IPS DF 4.7 (cell line): ENCODE measurements around the gene PHACTR1.
"Not testable (repeated sequence)": the region's sequence is repeated elsewhere in the genome, so short reads cannot be mapped to it uniquely, and the experiment has no call there.

Source experiments
- DNase-seq: peaks from one replicate; pipeline ENCODE4 v3.0.0-alpha.2; 2013; ENCODE audit warnings: low spot score; ENCODE audit errors: extremely low read depth

Gene PHACTR1

GRCh38 chr6:13147782-13148181, 431.2 kb downstream of the PHACTR1 start:
- DNase-seq: no peak

- peak; percentile 14 for DNase-seq
Measured at GRCh38 chr6:13152764-13153163, 436.2 kb downstream of the PHACTR1 start.

GRCh38 chr6:13156381-13156780, 439.8 kb downstream of the PHACTR1 start:
- DNase-seq: no peak

GRCh38 chr6:13157293-13157692, 440.7 kb downstream of the PHACTR1 start:
- DNase-seq: no peak

GRCh38 chr6:13159300-13159699, 442.7 kb downstream of the PHACTR1 start:
- no peak for DNase-seq

- DNase-seq: not testable (repeated sequence)
Measured at GRCh38 chr6:13159822-13160221, 443.3 kb downstream of the PHACTR1 start.

DNA sequence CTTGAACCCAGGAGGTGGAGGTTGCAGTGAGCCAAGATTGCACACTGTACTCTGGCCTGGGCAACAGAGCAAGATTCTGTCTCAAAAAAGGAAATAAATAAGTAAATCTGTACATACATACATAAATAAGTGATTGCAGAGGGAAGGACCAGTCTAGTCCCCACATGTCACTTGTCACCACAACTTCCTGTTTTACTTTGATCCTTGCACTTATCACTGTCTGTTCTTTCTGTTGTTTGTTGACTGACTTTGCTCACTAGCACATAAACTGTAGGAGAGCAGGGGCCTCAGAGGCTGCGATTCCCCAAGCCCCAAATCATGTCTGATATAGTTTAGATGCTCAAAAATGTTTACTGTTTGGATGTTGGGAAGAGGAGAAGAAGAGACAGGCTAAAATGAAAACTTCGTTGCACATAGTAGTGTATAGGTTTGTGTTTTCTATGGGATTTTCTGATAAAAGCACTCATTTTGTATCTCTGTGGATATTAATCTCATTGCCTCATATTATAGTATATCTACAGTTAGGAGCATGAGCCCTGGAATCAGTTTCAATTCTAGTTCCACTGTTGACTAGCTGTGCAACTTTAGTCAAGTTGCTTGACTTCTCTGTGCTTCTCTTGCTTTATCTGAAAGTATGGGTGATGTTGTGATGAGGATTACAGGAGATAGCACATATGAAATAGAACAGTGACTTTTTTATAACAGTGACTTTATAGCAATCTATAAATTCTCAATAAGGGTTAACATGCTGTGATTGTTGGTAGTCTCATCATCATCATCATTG, 446.8 kb downstream of the PHACTR1 start:
- no peak for DNase-seq

DNA sequence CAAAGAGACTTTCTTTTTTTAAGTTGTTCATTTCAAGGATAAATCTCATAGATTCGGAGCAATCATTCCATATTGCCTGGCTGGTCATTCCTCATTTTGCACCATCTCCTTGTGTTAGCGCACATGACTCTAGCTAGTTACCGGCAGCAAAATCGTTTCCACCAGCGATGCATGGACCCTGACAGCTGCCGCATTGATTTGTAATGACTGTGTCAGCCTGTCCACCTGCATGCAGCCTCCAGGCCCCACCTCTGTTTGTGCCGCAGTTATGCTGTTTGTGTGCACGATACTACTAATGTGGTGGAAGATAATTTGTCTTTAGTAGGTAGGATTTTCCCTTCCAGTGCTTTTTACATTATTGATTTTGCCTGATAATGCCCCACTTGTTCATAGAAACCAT, 447.7 kb downstream of the PHACTR1 start:
- no peak for DNase-seq

GRCh38 chr6:13165502-13166172, 449.1 kb downstream of the PHACTR1 start:
- no peak for DNase-seq

DNA sequence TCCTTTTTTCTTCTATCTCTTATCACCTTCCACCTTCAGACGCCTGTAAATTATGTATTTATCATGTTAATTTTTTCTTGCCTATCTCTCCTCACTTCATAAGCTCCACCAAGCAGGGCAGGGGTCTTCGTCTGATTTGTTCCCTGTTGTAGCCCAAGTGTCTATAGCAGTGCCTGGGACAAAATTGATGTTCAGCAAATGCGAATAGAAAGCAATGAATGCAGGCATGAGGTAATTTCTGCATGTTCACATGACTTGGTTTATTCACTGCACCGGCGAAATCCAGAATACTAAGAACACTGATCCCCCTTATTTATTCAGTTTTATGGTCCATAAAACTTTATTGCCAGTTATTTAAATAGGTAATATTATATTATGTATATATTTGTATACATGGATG, 449.7 kb downstream of the PHACTR1 start:
- no peak for DNase-seq

DNA sequence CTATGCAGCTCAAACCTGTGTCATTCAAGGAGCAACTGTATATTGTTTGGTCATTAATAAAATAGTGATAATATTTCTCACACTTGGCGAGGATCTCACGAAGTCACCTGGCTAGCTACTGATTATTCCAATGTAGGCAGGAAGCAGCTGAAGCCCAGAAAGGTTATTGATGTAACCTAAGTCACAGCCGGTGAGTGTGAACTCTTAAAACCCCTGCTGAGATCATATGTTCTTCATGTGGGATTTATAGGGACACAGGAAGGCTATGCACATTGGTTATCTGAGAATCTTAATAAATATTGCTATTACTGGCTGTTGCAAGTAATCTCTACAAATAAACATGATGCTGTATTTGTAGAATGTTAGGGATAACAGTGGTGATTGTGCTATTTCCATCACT, 450.3 kb downstream of the PHACTR1 start:
- no peak for DNase-seq

GRCh38 chr6:13172291-13172690, 455.7 kb downstream of the PHACTR1 start:
- no peak for DNase-seq

DNA sequence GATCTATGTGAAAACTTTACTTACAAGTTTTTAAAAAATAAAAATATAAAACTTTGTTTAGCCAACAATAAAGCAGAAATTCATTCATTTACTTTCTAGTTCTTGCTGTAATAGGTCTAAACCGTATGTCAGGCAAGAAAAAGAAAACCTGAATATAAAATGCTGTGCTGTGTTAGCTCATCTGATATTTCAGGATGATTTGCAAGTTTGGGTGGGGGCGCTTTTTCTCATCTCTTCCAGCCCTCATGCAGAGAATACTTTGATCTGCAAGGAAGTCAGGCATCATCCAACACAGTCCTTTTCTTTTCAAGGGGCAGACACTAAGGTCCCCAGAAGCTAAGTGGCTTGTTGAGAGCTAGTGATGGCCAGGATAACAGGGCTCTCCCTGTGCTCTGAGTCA, 458.5 kb downstream of the PHACTR1 start:
- DNase-seq: no peak

DNA sequence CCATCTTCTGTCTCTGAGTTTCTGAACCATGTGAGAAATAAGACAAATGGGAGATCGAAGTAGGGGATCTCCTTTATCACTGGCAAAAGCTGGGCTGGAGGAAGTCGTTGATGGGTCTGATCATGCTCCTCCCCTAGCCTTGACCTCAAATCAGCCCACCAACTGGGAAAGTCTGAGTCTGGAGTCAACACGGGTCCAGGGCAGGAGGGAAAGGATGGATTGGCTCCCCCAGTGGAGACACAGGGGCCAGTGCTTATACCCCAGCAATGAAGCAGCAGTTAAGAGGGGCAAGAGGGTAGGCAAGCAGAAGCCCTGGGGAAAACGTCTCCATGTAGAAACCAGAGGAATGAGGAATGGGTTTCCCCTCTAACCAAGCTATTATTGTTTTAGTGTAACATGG, 459.2 kb downstream of the PHACTR1 start:
- DNase-seq: peak; percentile 28

DNA sequence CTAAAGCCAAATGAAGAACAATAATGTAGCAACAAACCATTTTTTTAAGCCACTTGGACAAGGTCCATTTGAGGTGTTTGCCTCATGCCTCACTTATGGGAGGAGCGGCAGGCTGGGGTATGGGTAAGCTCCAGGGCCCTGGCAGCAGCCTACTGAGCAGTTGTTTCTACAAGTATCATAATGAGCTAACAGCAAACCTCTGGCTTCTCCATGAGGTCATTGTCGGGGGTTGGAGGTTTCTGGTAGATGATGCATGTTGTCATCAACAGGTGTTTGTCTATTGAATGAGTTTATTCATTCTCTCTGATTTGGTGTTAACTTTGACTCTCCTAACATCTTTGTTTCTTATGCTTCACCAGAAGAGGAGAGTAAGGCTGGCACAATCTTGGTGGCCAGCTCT, 461.1 kb downstream of the PHACTR1 start:
- no peak for DNase-seq

- no peak for DNase-seq
Measured at GRCh38 chr6:13178107-13178506, 461.5 kb downstream of the PHACTR1 start.

DNA sequence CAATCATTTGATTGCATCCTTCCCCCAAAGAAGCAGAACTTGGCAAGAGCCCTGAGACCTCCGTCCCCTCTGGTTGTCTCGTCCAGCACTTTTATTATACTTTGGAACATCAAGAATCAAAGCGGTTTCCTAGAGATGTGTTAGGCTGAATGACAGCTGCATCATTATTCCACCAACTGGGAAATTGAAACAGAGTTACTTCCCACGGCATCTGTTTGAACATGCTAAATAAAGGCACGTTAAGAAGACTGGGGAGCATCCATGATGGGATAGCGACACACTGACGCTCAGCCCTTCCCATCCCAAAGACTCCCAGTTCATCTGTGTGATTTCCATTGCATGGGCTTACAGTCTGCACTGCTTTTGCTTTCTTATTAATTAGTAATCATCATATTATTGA, 464.0 kb downstream of the PHACTR1 start:
- no peak for DNase-seq

DNA sequence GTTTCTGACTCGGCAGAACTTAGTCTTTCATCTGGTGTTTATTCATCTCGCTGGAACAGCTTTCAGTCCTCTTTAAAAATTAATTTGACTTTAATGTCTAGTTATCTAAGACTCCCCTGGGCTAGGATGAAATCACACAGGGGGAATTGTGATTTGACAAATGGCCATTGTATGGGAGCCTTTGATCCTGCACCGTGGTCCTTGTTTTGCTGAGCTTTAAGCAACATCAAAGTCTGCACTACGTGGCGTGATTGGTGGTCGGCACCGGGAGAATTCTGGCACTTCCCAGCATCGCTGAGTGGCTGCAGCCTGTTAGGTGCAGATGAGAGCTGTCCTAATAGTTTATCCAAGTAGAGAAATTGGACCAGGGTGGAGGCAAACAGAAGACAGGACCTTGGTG, 464.8 kb downstream of the PHACTR1 start:
- no peak for DNase-seq

- no peak for DNase-seq
Measured at GRCh38 chr6:13183415-13184088, 467.0 kb downstream of the PHACTR1 start.

- DNase-seq: no peak
Measured at GRCh38 chr6:13184089-13184468, 467.5 kb downstream of the PHACTR1 start.

- DNase-seq: no peak
Measured at GRCh38 chr6:13184547-13184946, 468.0 kb downstream of the PHACTR1 start.

DNA sequence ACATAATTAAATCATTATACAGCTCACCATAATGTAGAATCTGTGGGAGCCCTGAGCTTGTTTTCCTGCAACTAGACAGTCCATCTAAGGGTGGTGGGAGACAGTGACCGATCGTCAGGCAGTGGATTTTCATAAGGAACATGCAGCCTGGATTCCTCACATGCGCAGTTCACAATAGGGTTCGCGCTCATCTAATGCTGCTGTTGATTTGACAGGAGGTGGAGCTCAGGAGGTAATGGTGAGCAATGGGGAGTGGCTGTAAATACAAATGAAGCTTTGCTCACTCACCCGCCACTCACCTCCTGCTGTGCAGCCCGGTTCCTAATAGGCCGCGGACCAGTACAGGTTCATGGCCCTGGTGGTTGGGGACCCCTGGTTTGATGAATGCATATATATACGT, 470.3 kb downstream of the PHACTR1 start:
- DNase-seq: no peak

DNA sequence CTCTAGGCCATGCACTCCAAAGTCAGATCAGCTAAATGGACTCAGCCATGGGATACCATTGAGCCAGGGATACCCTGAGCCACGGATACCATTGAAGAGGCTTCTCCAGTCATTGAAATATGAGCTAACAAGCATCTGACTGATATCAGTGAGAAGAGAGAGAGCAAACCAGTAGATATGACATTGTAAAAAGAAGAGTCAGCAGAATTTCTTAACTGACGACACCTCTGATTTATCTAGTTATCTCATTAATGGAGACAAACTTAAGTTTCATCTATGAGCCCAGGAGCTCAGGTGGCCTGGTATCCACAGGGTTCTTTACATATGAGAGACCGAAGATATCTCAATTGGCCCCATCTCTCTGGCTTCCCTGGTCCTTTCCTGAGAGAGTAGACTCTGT, 471.1 kb downstream of the PHACTR1 start:
- no peak for DNase-seq
